GOT3 (cell line): ENCODE measurements around the gene ZNF540.
"Not testable (repeated sequence)": the region's sequence is repeated elsewhere in the genome, so short reads cannot be mapped to it uniquely, and the experiment has no call there.

ENCODE experiments used
- DNase-seq: peaks from one replicate; lab custom pipeline; 2025; ENCODE audit warnings: mixed read lengths; lab: John Stamatoyannopoulos, UW

The ZNF540 gene

DNA sequence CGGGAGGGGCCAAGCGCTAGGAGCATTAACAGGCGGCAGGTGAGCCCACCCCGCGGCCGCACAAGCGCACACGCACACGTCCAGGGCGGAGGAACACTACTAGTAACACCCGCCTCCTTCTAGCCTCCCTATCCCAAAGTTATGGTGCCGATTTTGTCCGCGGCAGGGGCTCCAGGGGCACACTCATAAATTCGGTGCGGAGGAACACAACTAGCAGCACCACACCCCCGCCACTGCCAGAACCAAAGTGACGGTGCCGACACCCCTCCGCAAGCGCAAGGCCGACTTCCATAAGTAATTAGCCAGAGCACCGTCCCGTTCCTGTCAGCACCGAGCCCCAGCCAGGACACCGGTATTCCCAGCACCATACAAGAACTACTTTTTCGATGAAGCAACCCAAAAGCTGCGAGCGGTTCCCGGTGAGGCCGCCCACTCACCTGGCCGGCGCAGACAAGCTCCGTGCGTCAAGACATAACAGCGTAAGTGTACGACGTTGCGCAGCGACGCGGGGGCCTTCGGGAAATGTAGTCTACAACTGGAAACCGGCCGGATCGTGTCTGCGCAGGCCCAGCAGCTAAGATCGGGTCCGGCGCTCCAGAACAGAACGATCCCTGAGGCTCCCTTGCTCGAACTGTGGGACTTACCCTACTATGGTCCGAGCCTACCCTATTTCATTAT, at the start of gene ZNF540, which contains the start of gene ZNF571:
Gene ZNF540 (plus strand): TSS at position 573 of the 678 bp plus-strand sequence. CDS start 3,572 bp downstream, outside the sequence.
Gene ZNF571 (minus strand): TSS at position 489 of the 678 bp plus-strand sequence. CDS start 8,116 bp downstream, outside the sequence.
- peak; percentile 27 for DNase-seq

DNA sequence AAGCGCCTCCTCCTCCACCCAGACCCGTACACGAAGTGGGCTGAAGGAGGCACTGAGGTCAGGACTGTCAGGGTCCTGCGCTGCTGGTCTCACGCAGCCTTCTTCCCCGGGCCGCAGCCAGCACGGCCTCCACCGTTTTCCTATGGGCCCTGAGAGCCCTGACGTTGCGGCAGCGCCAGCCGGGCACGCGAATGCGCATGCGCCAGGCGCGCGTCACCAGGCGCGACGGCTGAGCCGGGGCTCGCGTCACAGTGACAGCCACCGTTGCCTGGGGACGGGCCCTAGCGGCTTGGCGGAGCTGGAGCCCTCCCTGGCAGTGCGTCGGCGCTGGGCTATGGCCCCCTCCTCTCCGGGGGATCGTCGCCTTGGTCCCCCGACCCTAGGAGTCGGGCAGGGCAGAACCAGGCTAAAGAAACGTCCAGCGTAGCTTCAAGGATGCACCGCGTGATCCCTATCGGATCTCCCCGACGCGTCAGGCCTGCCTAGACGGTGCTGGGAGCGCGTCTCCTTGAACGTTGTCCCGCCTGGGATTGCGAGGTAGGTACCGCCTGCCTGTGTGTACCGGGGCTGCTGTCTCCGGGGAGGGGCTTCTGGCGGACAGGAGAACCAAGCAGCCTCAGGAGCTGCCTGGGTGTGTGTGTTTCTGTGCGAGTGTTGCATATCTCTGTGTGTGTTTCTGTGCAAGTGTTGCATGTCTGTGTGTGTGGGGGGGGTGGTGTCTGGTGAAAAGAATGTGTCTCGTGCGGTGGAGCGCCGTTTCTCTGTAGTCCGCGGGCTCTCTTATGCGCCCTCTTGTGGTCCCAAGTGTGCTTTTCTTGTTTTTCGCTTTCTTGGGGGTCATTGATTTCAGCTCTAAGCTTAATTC, 43.3 kb upstream of the ZNF540 start:
- no peak for DNase-seq

DNA sequence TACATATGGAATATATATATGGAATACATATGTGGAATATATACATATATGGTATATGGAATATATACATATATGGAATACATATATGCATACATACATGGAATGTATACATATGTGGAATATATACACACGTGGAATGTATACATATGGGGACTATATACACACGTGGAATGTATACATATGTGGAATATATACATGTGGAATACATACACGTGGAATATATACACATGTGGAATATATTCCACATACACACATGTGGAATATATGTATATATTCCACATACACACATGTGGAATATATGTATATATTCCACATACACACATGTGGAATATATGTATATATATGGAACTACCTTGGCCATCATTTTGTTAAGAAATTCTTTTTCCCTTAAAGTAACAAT, 31.2 kb upstream of the ZNF540 start:
- DNase-seq = no peak

DNA sequence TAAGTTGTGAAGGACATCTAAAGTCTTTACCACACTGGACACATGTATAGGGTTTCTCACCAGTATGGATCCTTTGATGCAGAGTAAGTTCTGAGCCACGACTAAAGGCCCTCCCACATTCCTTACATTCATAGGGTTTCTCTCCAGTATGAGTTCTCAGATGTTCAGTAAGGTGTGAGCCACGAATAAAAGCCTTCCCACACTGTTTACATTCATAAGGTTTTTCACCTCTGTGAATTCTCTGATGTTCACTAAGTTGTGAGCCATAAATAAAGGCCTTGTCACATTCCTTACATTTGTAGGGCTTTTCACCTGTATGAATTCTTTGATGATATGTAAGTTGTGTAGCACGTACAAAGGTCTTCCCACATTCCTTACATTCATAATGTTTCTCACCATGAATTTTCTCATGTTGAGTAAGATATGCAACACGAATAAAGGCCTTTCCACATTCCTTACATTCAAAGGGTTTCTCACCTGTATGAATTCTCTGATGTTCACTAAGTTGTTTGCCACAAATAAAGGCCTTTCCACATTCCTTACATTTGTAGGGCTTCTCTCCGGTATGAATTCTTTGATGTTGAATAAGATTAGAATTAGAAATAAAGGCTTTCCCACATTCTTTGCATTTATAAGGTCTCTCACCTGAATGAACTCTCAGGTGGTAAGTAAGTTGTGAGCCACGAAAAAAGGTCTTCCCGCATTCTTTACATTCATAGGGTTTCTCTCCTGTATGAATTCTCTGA, 29.9 kb upstream of the ZNF540 start:
- no peak for DNase-seq

DNA sequence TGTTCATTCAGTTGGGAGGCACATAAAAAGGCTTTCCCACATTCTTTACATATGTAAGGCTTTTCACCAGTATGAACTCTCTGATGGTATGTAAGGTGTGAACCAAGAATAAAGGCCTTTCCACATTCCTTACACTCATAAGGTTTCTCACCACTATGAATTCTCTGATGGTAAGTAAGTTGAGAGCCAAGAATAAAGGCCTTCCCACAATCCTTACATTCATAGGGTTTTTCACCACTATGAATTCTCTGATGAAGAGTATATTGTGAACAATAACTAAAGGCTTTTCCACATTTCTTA, 29.4 kb upstream of the ZNF540 start:
- DNase-seq = no peak

DNA sequence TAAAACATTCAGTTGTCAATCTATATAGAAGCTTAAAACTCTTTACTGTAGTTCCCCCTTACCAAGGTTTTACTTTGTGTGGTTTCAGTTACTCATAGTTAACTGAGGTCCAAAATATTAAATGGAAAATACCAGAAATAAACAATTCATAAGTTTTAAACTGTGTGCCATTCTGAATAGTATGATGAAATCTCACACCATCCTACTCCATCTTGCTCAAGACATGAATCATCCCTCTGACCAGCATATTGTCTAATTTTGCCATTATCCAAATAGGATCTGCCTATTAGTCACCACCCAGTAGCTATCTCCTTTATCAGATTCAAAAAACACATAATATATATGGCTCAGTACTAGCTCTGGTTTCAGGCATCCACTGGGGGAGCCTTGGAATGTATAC, 22.5 kb upstream of the ZNF540 start:
- no peak for DNase-seq

DNA sequence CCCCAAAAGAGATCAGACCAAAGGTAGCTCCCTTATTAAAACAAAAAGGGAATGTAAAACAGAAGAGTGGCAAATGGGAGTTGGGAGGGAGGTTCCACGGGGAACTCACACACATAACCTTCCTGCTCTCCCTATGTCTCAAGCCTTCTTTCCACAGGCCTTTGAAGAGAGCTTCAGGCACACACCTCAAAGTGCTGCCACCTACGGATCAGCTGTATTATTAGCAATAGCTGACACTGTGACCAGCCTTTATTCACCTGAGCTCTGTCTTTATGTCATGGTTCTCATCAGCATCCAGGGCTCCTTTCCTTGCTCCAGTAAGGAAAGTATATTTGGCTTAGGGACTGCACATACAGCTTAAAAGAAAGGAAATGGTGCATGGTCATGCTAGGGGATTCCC, 11.3 kb upstream of the ZNF540 start:
- DNase-seq = no peak

DNA sequence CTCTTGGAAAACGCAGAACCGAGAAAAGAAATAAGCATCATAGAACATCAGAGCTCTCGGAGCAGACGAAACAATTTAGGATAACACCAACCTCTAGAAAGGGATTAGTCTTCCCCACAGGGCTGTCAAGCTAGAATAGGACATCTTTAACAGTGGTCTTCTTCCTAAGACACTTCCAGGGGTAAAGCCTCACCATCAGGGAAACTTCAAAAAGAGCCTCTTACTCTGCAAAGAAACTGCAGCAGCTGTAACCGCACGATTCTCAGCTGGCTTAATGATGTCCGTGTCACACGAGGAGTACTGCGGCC, 726 bp upstream of the ZNF540 start:
- DNase-seq = no peak

DNA sequence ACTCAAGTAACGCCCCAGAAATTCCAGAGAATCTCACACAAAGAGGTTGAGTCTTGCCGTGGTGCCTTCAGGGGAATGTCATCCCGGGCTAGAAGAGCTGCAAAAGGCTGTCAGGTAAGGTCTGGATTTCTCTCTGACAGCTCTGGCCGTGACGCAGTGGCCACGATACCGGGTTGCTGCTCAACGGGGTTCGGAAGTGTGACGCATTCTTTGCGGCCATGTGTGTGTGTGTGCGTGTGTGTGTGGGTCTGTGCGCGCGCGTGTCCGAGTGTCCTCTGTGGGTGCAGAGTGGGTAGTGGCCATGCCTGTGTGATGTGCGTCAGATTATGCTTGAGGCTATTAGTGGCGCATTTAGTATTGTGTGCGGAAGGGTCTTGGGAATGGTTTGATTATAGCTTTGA, 306 bp downstream of the ZNF540 start:
- DNase-seq = no peak

DNA sequence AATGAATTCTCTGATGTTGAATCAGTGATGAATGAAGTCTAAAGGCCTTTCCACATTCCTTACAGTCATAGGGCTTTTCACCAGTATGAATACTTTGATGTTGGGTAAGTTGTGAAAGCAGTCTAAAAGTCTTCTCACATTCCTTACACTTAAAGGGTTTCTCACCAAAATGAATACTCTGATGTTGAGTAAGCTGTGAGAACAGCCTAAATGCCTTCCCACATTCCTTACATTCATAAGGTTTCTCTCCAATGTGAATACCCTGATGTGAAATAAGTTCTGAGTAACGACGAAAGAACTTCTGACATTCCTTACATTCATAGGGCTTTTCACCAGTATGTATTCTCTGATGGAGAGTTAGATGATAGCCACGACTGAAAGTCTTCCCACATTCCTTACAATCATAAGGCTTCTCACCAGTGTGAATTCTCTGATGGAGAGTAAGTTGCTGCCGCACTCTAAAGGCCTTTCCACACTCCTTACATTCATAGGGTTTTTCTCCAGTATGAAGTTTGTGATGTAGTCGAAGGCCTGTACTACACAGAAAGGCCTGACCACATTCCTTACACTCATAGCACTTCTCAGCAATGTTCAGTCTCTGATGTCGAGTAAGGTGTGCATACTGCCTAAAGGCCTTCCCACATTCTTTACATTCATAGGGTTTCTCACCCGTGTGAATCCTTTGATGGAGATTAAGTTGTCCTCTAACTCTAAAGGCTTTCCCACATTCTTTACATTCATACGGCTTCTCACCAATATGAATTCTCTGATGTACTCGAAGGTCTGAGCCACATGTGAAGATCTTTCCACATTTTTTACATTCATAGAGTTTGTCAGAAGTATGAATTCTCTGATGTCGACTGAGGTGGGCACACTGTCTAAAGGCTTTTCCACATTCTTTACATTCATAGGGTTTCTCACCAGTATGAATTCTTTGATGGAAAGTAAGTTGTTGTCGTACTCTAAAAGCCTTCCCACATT, 40.7 kb downstream of the ZNF540 start:
- no peak for DNase-seq

DNA sequence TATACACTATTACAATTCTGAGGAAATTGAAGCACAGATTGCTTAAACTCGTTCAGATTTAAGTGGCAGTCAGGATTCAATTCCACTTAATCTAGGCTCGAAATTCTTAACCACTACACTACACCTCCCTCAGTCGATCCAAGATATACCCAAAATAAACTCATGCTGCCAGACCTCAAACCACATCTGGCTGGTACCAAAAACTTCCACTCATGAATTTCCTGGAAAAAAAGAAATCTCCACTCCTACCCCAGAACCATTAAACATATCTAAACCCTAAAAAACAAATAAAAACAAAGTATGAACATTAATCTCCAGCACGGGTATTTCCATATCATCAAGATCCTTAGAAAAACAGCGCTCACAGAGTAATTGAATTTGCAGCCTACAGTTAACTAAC, 59.4 kb downstream of the ZNF540 start:
- no peak for DNase-seq

DNA sequence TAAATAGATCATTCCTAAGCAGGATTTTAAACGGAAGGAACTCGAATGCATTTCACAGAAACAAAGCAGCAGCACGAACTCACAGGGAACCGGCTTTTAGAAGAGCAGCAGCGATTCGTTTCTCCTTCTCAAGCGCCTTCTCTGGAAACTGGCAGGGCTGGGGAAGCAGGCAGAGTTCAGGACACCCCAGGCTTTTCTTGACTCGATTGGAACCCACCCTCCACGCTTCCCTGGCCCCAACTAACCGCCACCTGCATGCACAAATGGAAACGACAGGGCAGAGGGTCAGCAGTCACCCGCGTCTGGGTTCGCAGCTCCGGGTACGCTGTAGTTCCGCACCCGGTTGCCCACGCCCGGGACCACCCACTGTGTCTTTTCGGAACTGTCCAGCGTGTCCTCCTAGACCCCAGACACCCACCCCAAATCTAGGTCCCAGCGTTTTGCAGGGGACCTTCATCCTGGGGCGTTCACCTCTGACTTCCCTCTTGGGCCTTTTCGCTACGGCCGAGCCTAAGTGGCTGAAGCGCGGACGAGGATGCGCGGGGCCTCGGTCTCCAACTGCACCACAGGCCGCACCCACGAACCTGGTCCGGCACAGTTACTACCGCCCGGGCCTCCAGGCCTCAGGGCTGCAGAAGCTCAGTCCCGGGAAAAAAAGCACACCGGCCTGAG, 60.1 kb downstream of the ZNF540 start:
- peak; percentile 49 for DNase-seq

DNA sequence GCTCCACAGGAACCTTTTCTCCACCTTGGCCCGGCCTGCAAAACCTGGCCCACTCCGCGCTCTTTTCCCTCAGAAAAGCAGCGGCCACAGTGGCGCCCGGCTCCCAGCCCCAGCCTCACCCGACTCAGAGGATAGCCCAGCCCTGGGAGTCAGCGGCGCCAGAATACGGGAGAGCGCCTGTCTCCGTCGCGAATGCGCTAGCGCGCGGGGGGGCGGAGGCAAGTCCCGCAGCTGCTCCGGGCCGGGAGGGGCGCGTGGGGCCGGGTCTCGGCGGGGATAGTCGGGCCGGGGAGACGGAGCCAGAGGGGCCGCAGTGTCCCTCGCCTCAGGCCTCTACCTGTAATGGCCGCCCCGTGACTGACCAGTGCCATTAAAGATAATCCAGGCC, 60.6 kb downstream of the ZNF540 start, which contains the start of gene ZFP30:
Gene ZFP30 (minus strand): TSS at position 165 of the 388 bp plus-strand sequence. CDS start 7,643 bp downstream, outside the sequence.
- DNase-seq = peak; percentile 75

DNA sequence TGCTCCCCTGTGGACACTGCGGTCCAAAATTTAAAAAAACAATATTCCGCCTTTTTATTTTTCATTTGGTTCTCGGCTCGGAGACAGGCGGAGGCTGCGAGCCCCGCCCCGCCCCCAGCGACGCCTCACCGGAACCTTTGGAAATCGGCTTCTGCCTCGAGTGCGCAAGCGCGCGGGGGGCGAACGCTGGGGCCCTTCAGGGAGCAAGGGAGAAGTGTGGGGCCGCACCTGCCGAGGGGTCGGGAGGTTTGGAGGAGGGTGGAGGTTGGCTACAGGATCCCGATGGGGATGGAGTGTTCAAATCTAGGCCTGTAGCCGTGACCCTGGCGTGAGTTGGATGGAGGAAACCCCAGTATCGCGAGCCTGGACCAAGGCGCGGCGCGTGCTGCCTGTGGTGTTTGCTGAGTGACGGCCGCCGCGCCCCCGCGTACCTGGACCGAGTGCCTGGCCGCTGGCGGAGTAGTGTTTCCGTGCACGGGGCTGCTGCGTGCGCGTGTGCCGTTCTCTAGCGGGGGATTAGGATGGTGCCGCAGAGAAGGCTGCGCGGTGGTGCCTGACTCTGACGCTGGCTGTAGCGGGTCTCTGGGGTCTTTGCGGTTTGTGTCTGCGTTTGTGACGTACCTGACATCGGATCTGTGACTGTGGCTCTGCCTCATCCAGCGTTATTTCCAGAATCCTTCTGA, 61.2 kb downstream of the ZNF540 start:
- peak; percentile 75 for DNase-seq

DNA sequence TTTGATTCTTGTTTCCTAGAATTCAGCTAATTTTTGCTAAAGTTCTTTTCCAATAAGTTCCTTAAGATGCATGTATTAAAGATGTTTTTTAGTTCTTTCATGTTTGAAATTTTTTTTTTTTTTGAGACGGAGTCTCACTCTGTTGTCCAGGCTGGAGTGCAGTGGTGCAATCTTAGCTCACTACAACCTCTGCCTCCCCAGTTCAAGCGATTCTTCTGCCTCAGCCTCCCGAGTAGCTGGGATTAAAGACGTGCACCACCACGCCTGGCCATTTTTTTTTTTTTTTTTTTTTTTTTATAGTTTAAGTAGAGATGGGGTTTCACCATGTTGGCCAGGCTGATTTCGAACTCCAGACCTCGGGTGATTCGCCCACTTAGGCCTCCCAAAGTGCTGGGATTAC, 62.5 kb downstream of the ZNF540 start:
- not testable (repeated sequence) for DNase-seq
